Hematopoietic multipotent progenitor cell treated with erythropoietin and hydrocortisone succinate and interleukin-3 and kit ligand, for 8 days (in vitro differentiated cells): ENCODE measurements around the gene NF1.
"Not testable (repeated sequence)": the region's sequence is repeated elsewhere in the genome, so short reads cannot be mapped to it uniquely, and the experiment has no call there.

Experiments
- DNase-seq: peaks from one replicate; pipeline ENCODE4 v3.0.0-alpha.2; 2015

Gene NF1

GRCh38 chr17:31195305-31195704 lies 100.5 kb downstream of the NF1 start:
- DNase-seq = no peak

DNA sequence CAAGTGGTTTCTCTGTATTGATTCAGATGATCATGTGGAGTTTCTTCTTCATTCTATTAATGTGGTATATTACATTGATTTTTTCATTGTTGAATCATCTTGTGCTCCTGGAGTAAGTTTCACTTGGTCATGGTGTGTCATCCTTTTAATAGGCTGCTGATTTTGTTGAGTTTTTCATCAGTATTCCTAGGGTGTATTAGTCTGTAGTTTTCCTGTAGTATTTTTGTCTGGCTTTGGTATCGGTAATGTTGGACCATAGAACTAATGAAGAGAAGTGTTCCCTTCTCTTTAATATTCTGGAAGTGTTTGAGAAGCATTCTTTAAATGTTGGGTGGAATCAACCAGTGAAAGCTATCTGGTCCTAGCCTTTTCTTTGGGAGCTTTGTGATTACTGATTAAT lies 103.2 kb downstream of the NF1 start:
- DNase-seq = no peak

- not testable (repeated sequence) for DNase-seq
Measured at GRCh38 chr17:31198666-31199065, 103.9 kb downstream of the NF1 start.

DNA sequence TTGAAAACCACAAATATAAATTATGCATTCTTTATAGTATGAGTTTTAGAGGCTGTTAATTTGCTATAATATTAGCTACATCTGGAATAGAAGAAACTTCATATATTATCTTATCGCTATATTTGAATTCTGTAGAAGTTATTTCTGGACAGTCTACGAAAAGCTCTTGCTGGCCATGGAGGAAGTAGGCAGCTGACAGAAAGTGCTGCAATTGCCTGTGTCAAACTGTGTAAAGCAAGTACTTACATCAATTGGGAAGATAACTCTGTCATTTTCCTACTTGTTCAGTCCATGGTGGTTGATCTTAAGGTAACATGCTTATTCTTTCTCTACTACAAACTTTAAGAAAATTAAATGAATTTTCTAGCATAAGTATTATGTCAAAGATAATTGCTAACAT lies 105.5 kb downstream of the NF1 start:
- DNase-seq = no peak

- no peak for DNase-seq
Measured at GRCh38 chr17:31202968-31203367, 108.2 kb downstream of the NF1 start.

DNA sequence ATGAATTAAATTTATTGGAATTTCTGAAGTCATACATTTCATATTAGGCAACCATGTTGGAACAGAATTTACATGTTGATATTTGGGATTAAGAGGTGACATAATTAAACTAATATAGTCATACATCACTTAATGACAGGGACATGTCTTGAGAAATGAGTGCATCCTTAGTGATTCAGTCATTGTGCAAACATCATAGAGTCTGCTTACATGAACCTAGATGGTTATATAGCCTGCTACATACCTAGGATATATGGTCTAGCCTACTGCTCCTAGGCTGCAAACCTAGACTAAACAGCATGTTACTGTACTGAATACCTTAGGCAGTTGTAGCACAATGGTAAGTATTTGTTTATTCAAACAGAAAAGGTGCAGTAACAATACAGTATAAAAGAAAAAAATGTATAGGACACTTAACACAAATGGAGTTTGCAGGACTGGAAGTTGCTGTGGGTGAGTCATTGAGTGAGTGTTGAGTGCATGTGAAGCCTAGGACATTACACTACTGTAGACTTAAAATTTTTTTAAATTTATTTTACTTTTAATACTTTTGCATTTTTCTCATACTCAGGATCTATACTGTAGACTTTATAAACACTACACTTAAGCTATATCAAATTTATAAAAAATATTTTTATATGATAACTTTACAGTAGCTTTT lies 116.7 kb downstream of the NF1 start:
- no peak for DNase-seq

DNA sequence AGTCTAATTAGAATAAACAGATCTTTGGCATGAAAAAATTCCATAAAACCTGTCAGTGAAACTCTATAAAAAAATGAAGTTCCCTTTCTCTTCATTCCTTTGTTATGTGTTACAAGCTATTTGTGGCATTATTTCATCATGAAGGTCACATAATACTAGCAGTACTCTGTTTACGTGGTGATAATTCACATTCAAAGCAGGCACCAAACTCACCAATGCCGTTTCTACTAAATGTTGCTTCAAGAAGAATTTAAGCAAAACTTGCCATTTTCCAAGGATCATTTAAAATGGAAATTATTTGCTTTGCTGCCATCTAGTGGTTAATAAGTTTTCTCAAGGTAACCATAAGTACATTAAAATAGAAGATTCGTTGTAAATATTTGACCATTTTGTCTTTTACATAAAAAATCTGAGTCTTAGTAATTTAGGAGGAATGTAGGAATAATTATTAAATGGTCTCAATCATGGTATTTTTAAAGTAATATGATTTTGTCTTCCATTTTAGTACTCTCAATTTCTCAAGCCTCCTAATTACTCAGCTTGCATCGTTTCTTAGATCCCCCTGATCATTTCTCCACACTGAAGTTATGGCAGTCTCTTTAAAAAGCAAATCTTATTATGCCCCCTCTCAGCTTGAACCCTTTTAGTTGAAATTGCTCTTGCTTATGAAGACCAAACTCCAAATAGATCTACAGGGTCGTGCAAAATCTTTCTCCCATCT lies 121.4 kb downstream of the NF1 start:
- peak; percentile 70 for DNase-seq

GRCh38 chr17:31224366-31224765 lies 129.6 kb downstream of the NF1 start:
- DNase-seq = peak; percentile 34

DNA sequence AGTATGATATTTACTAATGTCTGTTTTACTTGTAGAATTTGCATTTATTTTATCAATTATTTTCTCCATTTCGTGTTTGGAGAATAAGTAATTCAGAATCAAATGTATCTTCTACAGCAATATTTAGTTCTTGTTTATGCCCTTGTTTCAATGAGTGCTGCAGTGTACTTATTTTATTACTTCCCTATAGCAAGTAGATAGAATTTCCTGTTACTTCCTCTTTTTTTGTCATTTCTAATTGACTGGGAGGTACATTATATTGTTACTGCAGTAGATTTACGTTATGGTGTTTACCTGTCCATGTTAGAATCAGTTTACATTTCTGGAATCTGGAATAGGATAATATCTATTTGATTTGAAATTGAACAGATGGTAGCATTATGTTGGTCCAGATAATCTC lies 131.1 kb downstream of the NF1 start:
- no peak for DNase-seq

- DNase-seq = no peak
Measured at GRCh38 chr17:31226373-31226772, 131.6 kb downstream of the NF1 start.

DNA sequence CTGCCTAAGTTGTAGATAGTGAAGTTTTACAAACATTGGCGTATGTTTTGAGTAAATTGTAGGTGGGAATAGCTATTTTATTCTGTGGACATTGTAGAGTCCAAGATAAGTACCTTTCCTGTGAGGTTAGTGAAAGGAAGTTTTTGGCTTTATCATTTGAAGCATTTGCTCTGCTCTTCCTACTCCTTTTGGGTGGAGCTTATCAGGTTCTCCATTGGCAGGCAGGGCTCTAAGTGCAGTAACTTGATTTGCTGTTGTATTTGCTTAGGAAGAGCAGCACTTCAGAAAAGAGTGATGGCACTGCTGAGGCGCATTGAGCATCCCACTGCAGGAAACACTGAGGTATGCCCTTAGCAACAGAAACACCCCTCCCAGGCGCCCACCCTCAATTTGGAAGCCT lies 132.2 kb downstream of the NF1 start:
- DNase-seq = peak; percentile 55

DNA sequence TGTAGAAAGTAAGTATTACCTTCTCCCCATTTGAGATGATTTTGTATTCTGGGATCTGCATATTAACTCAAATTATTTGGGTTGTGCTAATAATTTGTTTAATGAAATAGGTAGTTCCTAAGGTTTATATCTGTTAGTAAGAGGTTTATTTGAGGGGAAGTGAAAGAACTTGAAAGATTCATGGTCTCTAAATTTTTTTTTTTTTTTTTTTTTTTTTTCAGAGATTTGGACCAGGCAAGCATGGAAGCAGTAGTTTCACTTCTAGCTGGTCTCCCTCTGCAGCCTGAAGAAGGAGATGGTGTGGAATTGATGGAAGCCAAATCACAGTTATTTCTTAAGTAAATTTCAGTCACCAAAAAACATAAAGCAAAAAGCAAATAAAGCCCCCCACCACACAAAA lies 137.1 kb downstream of the NF1 start:
- DNase-seq = no peak

GRCh38 chr17:31235110-31235509 lies 140.3 kb downstream of the NF1 start:
- DNase-seq = no peak

- DNase-seq = no peak
Measured at GRCh38 chr17:31236137-31236536, 141.4 kb downstream of the NF1 start.

DNA sequence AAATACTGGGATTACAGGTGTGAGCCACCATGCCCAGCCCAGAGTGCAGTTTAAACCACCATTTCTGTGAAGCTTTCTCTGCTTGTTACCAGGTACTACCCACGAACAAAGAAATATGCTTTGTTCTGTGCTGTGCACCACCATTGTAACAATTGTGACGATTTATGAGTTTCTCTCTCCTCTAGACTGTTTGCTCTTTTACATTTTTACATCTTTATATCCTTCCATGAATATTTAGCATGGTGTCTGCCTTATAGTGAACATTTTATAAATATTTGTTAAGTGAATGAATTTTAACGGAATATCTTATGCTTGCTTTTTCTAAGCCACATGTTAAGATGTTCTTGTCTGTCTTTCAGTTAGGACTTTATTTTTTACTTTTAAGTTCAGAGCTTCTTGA lies 141.9 kb downstream of the NF1 start:
- no peak for DNase-seq

DNA sequence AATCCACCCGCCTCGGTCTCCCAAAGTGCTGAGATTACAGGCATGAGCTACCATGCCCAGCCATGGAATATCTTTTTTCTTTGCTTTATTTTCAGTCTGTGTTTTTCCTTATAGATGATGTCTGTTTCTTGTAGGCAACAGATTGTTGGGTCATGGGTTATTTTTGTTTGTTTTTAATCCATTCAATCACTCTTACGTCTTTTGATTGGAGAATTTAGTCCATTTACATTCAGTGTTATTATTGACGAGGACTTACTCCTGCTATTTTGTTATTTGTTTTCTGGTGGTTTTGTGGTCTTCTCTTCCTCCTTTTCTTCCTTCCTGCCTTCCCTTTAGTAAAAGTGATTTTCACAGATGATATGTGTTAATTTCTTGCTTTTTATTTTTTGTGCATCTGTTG lies 146.3 kb downstream of the NF1 start:
- DNase-seq = no peak

GRCh38 chr17:31248986-31249834 lies 154.4 kb downstream of the NF1 start:
- DNase-seq = no peak

DNA sequence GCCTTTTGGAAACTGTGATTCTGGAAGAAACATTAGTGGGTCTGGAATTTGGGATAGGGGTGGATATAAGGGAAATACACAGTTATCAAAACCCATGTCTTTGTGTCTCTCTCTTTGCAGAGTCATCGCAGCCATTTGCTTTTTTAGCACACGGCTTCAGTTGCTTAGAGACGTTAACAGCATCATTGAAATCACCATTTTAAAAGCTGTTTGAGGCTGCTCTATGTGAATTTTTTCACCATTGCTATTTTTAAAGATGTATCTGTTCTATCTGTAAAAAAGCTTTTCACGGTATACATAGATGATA lies 155.0 kb downstream of the NF1 start:
- no peak for DNase-seq

DNA sequence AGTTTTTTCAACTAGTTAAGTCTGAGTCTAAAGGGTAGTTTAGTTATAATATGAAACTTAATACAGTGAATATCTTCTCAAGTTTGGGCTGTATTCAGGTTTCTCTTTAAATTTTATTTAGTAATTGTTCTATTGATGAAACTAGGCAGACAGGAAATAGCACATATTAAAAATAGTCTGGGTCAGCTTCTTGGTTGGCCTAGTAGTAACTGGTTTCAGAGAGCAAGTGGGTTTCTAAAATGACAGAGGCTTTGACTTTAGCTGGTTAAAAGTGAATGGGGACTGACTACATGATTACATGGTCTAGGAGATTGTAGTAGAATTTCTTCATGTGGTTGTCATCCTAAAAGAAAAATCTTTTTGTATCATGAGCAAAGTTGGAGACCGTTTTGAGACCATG lies 155.5 kb downstream of the NF1 start:
- no peak for DNase-seq

- no peak for DNase-seq
Measured at GRCh38 chr17:31251105-31251969, 156.6 kb downstream of the NF1 start.

- DNase-seq = no peak
Measured at GRCh38 chr17:31251970-31252328, 157.2 kb downstream of the NF1 start.

- DNase-seq = no peak
Measured at GRCh38 chr17:31252741-31253140, 158.0 kb downstream of the NF1 start.

DNA sequence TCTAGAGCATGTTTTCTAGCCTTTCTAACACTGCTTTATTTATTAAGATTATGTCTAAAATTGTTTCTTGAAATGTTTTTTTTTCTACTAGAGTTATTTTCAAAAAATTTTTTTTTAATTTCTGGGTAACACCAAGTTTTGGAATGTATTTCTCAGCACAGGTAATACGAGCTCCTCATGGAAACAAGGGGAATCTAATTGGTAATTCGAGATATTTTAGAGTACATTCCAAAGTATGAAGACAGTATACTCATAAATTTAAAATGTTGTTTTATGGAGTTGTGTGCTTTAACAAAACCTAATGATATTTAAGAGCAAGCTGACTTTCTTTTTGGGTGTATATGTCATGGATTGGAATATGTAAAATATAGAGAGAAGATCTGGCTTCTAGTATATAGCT lies 159.9 kb downstream of the NF1 start:
- DNase-seq = no peak
